IPS-11a (cell line): Measurements from ENCODE around the gene SAMD8.
A peak's percentile ranks its signal among the peaks of the same experiment; 100 is the strongest.
"Not testable (repeated sequence)": the region's sequence is repeated elsewhere in the genome, so short reads cannot be mapped to it uniquely, and the experiment has no call there.

Experiments
- H3K4me3 ChIP-seq: one replicate; pipeline ENCODE4 v1.5.1; 2013; ENCODE audit warnings: low read depth, low read length, control low read depth

Gene SAMD8

DNA sequence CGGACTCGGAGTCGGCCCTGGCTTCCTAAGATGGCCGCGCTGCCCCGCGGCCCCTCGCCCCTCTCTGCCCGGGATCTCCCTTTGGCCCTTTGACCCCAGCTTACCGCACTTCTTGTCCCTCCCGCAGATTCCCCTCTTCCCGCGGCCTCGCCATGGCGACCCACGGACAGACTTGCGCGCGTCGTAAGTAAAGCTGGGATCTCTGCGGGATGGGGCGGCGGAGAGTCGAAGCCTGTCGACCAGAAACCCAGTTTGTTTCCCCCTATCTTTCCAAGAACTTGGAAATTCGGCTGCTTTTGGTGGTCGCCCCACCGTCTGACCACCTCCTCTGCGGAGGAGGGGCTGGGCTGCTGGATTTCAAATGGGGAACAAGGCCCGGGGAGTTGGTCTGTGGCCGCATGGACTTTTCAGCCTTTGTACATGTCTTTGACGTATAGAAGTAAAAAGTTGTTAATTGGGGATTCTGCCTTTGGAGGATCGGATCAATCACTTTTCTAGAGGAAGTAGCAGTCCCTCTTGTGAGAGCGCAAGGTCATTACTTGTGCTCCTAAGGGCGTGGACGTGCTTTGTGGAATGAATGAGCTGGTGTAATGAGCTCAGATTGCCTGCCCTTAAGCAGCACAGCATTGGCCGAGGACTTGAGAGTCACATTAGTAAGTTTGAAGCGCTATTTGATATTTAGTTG lies 99.7 kb downstream of the SAMD8 start:
- peak overlapping the region; percentile 68 for H3K4me3 ChIP-seq

DNA sequence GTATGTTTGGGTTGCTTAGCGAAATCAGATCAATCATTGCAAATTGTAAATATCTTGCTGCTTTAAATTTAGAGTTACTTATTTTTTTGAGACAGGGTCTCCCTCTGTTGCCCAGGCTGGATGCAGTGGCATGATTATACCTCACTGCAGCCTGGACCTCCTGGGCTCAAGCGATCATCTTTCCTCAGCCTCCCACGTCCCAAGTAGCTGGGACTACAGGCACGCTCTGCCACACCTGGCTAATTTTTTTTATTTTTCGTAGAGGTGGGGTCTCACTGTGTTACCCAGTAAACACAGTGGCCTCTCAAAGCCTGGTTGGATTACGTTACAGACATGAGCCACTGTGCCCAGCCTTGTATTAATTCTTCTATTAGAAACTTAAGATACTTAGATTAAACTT lies 100.9 kb downstream of the SAMD8 start:
- H3K4me3 ChIP-seq, result no peak overlapping the region

DNA sequence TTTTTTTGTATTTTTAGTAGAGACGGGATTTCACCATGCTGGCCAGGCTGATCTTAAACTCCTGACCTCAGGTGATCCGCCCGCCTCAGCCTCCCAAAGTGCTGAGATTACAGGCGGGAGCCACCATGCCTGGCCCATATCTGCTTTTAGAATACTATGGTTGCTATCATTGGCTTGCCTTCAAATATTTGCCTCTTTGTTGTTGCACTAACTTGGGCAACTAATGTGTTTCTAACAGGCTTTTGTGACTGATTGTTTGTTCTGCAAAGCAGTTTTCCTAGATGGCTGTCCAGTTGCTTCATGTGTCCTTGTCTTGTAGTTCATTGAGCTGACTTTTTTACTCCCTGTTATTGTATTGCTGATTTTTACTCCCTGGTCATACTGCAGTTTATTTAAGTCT lies 108.8 kb downstream of the SAMD8 start:
- H3K4me3 ChIP-seq, result no peak overlapping the region

DNA sequence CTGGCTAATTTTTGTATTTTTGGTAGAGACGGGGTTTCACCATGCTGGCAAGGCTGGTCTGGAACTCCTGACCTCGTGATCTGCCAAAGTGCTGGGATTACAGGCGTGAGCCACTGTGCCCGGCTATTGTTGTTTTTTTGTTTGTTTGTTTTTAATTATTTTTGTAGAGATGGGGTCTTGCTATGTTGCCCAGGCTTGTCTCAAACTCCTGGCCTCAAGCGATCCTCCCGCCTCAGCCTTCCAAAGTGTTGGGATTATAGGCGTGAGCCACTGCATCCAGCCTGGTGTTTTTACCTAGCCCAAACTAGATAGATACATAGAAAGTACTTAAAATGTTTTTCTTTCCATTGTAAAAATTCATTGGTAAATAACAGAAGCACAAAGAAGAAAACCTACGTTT lies 110.0 kb downstream of the SAMD8 start:
- not testable (repeated sequence) for H3K4me3 ChIP-seq

DNA sequence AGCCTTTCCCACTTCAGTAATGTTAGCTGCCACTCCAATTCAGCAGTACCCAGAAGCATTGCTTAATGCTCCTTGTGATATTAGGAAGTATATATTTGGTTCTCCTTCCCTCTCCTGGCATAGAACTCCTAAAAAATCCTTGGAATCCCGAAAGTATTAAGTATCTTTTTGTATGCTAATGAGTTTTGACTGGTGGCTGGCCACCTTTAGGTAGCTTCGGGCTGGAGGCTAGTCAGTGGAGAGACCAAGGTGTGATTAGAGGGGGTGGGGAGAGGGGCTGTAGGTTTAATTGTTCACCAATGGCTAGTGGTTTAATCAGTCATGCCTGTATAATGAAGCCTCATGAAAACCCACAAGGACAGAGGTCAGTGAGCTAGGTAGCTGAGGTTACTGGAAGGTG lies 112.1 kb downstream of the SAMD8 start:
- no peak overlapping the region for H3K4me3 ChIP-seq

DNA sequence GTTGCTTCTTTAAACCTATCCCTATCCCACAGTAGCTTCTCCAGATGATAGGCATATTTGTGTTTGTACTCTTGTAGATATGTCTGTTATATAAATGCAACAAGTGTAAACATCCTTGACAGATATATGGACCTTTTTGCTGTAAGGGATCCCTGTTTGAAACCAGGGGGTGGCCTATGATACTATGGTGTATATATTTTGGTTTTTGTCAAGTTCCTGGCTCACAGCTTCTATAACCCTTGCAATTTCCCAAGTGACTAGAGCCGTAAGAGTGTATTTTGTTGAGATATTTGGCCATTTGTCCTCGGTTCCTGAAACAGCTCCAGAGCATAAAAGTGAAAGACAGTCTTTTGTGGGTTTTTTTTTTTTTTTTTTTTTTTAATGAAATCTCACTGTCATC lies 114.6 kb downstream of the SAMD8 start:
- no peak overlapping the region for H3K4me3 ChIP-seq

DNA sequence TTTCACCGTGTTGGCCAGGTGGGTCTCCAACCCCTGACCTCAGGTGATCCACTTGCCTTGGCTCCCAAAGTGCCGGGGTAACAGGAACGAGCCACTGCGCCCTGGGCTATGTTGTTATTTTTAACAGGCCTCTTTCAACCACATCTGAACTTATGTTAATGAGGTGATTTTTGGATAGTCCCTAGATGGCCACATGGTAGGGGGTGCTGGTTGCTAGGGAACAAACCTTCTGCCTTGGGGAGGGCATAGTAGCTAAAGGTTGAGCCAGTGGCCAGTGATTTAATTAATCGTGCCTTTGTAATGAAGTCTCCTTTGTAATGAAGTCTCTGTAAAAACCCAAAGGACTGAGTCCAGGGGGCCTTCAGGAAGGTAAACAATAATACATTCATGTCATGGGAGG lies 115.2 kb downstream of the SAMD8 start:
- no peak overlapping the region for H3K4me3 ChIP-seq

DNA sequence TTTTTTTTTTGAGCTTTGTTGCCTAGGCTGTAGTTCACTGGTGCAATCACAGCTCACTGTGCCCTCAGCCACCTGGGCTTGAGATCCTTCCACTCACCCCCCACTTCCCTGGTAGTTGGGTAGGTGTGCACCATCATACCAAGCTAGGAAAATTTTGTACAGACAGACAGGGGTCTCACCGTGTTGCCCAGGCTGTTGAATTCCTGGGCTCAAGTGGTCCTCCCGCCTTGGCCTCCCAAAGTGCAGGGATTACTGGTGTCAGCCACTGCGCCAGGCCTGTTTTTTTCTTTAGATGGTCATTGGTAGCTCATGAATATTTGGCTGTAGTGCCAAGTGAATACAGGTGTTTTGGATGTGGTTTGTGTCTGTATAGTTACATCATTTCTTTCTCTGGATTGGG lies 116.8 kb downstream of the SAMD8 start:
- H3K4me3 ChIP-seq, result no peak overlapping the region

DNA sequence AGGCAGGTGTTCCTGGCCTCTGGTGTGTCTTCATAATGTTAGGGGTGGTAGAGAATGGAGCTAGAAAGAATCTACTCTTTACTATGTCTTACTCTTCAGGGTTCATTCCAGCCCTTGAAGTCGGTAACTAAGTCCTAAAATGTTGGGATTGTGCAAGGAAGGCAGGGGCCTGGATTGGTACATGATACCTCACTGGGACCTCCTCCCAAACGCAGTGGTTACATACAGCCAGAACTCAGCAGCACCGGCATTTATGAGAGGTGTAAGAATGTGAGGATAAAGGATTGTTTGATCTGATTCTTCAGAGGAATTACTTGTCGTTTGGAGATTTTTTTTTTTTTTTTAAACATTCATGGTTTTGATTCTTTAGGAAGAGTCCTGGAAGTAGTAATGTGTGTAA lies 117.4 kb downstream of the SAMD8 start:
- H3K4me3 ChIP-seq, result no peak overlapping the region

DNA sequence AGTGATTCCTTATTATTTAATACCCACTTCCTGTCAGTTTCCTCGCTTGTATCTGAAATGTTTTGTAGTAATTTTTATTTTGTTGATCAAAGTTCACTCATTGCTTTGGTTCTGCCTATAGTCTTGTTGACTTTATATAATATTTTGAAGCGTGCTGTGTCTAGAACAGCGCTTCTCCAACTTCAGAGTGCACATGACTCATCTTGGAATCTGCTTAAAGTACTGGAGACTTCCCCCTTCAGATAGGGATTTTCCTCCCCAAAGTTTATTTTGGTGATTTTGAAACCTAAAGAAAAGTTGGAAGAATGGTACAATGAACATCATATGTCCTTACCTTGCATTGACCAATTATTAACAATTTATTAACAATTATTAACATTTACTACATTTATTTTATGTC lies 118.5 kb downstream of the SAMD8 start:
- no peak overlapping the region for H3K4me3 ChIP-seq

DNA sequence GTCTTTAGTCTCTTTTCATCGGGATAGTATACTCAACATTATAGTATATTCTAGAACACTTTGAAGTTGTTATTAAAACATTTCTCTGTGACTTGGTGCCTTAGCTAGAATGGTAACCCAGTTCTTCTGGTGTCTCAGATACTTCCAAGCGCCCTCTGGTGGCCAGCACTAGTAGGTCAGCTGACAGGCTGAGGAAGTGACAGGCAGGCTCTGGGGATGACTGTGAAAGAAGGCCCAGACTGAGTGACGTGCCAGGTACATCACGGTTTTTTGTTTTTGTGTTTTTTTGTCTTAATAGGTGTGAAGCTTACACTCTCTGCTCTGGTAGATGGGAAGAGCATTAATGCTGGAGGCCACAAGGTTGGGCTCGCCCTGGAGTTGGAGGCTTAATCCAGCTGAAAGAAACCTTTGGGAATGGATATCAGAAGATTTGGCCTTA lies 119.2 kb downstream of the SAMD8 start:
- H3K4me3 ChIP-seq, result no peak overlapping the region
